Stomach (tissue), 9 donors: ENCODE data around the gene OLFM2. TPM values are rescaled to one million over a fixed set of nuclear protein-coding genes. Genes with fewer than 3 reads are reported as not detected.

ENCODE experiments used
- DNase-seq, 2 donors: peaks; one replicate each; pipeline versions ENCODE4 v3.0.0 to v3.0.0-alpha.2; 2013 to 2019
- H3K27ac ChIP-seq, 5 donors: fragments of 200-600 bp in 4 of 5; sonication (generic) in 4 of 5; one replicate each; pipeline ENCODE4 v1.5.1; 2013 to 2019; ENCODE audit warnings: mild to moderate bottlenecking in 1 of 5, moderate library complexity in 1 of 5
- H3K27me3 ChIP-seq, 3 donors: fragments of 200-600 bp; sonication (generic); one replicate each; pipeline ENCODE4 v1.5.1; 2017 to 2019; ENCODE audit warnings: mixed run types in 1 of 3
- H3K36me3 ChIP-seq, 4 donors: fragments of 200-600 bp; sonication (generic); 1 replicate in 3 of 4; 2 replicates in 1 of 4; pipeline ENCODE4 v1.5.1; 2016 to 2019
- H3K4me1 ChIP-seq, 4 donors: fragments of 200-600 bp; sonication (generic); one replicate each; pipeline ENCODE4 v1.5.1; 2016 to 2019
- H3K4me3 ChIP-seq, 4 donors: fragments of 200-600 bp; sonication (generic) in 3 of 4; one replicate each; pipeline ENCODE4 v1.5.1; 2016 to 2019; ENCODE audit warnings: mild to moderate bottlenecking in 1 of 4
- H3K9me3 ChIP-seq, 4 donors: fragments of 200-600 bp; sonication (generic); one replicate each; pipeline ENCODE4 v1.5.1; 2016 to 2019
- CTCF ChIP-seq, 7 experiments: fragments of 450-650 bp in 4 of 7; fragments of 200-600 bp in 3 of 7; sonication (generic) in 3 of 7; IDR thresholded peaks; one replicate each; pipeline ENCODE4 v1.5.1; 2016 to 2019; ENCODE audit warnings: antibody characterized with exemption in 7 of 7, control low read depth in 2 of 7, mild to moderate bottlenecking in 1 of 7
- EP300 ChIP-seq: sonication (generic); formaldehyde crosslinking; IDR thresholded peaks from one replicate; pipeline ENCODE4 v1.6.1; 2017; ENCODE audit warnings: antibody characterized with exemption
- POLR2A ChIP-seq, 4 donors: fragments of 450-650 bp; IDR thresholded peaks; one replicate each; pipeline ENCODE4 v1.6.1; 2016; ENCODE audit warnings: antibody characterized with exemption in 4 of 4, control low read depth in 2 of 4, mild to moderate bottlenecking in 1 of 4, moderate library complexity in 1 of 4
- POLR2AphosphoS5 ChIP-seq, 3 donors: sonication (generic); formaldehyde crosslinking; IDR thresholded peaks; one replicate each; pipeline ENCODE4 v1.6.1; 2016; ENCODE audit warnings: antibody characterized with exemption in 3 of 3
- WGBS, 5 donors: extraction: QIAGEN DNeasy Blood & Tissue Kit in 3 of 5; methylation state at CpG; one replicate each; pipeline versions ENCODE4 v1.1.5 to v1.1.7; 2013 to 2018; 5-methylcytosine and 5-hydroxymethylcytosine counted together
- intact Hi-C: fragments of 100-400 bp; cut with DNase I; formaldehyde crosslinking; loops from one replicate; pipeline ENCODE4 v1.15.1; 2023; ENCODE audit warnings: low total_unique reads
- polyA plus RNA-seq, 3 donors: library from polyadenylated mRNA; stranded (reverse); fragments of 200-250 nt; gene quantifications; one replicate each; pipeline ENCODE4 v1.2.3, GENCODE V29; 2013
- total RNA-seq, 5 donors: library from RNA; depleted of rRNA; stranded (reverse); fragments of >200 nt; gene quantifications; one replicate each; pipeline versions ENCODE4 v1.1.0 to v1.2.3, GENCODE V29; 2014 to 2016
- donor health status: healthy with polysubstance abuse.
- donor health status: Bipolar disorder and iron deficiency.
- donor health status: healthy.

OLFM2 gene
- total and polyA plus RNA-seq, 8 donors = 1.7 to 15.4 (median 6.0) TPM; not detected in 2

DNA sequence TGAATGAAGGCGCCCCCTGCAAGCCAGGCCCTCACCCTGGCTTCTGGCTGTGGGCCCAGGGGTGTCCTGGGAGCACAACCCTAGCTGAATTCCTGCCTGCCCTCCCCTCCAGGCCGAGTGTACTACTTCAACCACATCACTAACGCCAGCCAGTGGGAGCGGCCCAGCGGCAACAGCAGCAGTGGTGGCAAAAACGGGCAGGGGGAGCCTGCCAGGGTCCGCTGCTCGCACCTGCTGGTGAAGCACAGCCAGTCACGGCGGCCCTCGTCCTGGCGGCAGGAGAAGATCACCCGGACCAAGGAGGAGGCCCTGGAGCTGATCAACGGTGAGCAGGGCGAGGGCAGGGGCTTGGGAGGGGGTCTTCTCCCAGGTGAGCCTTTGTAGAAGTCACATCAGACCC is 98.0 kb downstream of the OLFM2 start:
- WGBS, 5 donors = 96 to 99% (median 97%) methylated on average over 11 to 15 of the region's 15 CpGs
- H3K27me3 ChIP-seq = no peaks in the 10 kb centered on the region
- H3K4me3 ChIP-seq = no peak overlapping the region
- no peak for TF ChIP-seq POLR2AphosphoS5 (IDR thresholded peaks at IDR 0.05)
- no peak for TF ChIP-seq EP300
- no peak for TF ChIP-seq CTCF (IDR thresholded peaks at IDR 0.05)
- TF ChIP-seq POLR2A (IDR thresholded peaks at IDR 0.05) = no peak
- DNase-seq = no peak
- H3K36me3 ChIP-seq = peaks cover 44 to 56% (median 54%) of the 10 kb centered on the region in 4 donors
- peaks cover 0 to 3% (median 0%) of the 10 kb centered on the region in 4 donors for H3K9me3 ChIP-seq
- H3K4me1 ChIP-seq = peaks cover 13 to 37% (median 34%) of the 10 kb centered on the region in 4 donors
- intact Hi-C loops = no loop called here
- no peak overlapping the region for H3K27ac ChIP-seq

DNA sequence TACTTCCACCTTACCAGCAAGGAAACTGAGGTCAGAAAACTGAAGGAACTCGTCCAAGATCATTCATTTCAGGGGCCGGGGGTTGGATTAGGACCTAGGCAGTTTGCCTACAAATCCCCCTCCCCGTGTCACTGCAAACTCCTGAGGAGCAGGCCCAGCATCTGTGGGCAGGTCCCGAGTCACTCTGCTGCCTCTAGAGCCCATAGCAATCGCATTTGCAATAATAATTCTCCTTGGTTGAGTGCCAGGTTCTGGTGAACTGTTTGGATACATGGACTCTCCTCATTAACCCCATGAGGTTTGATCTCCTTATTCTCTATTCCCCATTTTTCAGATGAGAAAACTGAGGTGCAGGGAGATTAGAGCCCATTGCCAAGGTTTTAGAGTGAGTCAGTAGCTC is 100.3 kb downstream of the OLFM2 start:
- intact Hi-C loops = no loop called here
- Histone ChIP-seq H3K27ac (peak overlapping the region in 2 of 5 donors; percentile 82 to 89), H3K9me3 (no peaks in the 10 kb centered on the region), H3K36me3 (peaks cover 23 to 37% (median 34%) of the 10 kb centered on the region in 4 donors), H3K27me3 (no peaks in the 10 kb centered on the region), H3K4me3 (peak overlapping the region; percentile 91 to 100 (median 100)), H3K4me1 (peaks cover 13 to 37% (median 34%) of the 10 kb centered on the region in 4 donors)
- DNase-seq = no peak
- TF ChIP-seq EP300 (no peak), POLR2A (IDR thresholded peaks at IDR 0.05) (no peak), CTCF (IDR thresholded peaks at IDR 0.05) (no peak), POLR2AphosphoS5 (IDR thresholded peaks at IDR 0.05) (no peak)
- 0 to 4% (median 4%) methylated on average over 5 of the region's 5 CpGs for WGBS, 5 donors

GRCh38 chr19:9835507-9835949 is 100.8 kb downstream of the OLFM2 start:
- Histone ChIP-seq H3K27me3 (no peaks in the 10 kb centered on the region), H3K27ac (peak overlapping the region; percentile 41 to 89 (median 79)), H3K4me3 (peak overlapping the region; percentile 91 to 100 (median 100)), H3K4me1 (peaks cover 13 to 37% (median 34%) of the 10 kb centered on the region in 4 donors), H3K36me3 (peaks cover 18 to 37% (median 34%) of the 10 kb centered on the region in 4 donors), H3K9me3 (no peaks in the 10 kb centered on the region)
- TF ChIP-seq POLR2A (IDR thresholded peaks at IDR 0.05) (no peak), POLR2AphosphoS5 (IDR thresholded peaks at IDR 0.05) (no peak), EP300 (no peak), CTCF (IDR thresholded peaks at IDR 0.05) (no peak)
- no peak for DNase-seq
- 2 to 4% (median 3%) methylated on average over 13 to 28 of the region's 28 CpGs for WGBS, 5 donors
- intact Hi-C loops = no loop called here

DNA sequence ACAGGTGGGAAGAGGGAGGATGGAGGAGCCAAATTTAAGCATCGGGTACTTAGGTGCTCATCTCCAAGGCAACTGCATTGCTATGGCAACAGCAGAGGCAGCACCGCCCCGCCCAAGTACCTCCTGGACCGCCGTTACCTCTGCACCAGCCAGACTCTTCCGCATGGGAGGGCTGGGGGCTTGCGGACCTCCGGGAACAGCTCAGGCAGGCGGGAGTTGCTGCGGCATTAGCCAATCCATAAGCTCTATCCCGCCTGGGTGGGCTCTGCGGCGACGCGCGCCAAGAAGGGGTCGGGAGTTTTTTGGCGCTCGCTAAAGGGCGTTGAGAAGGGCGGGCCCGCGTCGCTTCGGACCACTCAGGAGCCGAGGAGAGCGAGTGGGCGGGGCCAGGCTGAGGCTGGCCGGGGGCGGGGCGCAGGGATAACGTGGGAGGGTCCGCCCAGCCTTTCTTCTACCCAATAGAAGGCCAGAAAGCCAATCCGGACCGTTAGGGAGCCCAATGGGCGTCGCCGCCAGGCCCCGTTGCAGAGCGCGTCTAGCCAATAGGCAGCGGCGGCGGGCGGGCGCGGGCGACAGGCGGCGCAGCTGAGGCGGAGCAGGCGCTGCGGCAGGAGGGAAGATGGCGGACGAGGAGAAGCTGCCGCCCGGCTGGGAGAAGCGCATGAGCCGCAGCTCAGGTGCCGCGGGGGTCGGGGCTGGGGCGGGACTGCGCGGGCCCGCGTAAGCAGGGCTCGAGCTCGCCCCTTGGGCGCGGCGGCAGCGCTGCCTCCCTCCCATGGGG is 101.4 kb downstream of the OLFM2 start, which contains the start of gene PIN1:
Gene PIN1 (plus strand): TSS at position 593 of the 781 bp plus-strand sequence. CDS start 27 bp downstream, at position 620.
- Histone ChIP-seq H3K4me1 (peaks cover 13 to 37% (median 34%) of the 10 kb centered on the region in 4 donors), H3K36me3 (peaks cover 12 to 37% (median 34%) of the 10 kb centered on the region in 4 donors), H3K27ac (peak within 1 kb of the TSS; percentile 70 to 89 (median 79)), H3K4me3 (peak within 1 kb of the TSS; percentile 91 to 100 (median 100)), H3K9me3 (no peaks in the 10 kb centered on the region), H3K27me3 (no peaks in the 10 kb centered on the region)
- DNase-seq = peak; percentile 100
- intact Hi-C loops = no loop called here
- peak in 5 of 7 experiments; percentile 19 to 81 (median 56) for TF ChIP-seq CTCF (IDR thresholded peaks at IDR 0.05)
- TF ChIP-seq POLR2AphosphoS5 (IDR thresholded peaks at IDR 0.05) = peak; percentile 19 to 84 (median 35)
- no peak for TF ChIP-seq POLR2A (IDR thresholded peaks at IDR 0.05)
- TF ChIP-seq EP300 = no peak
- 0 to 1% (median 0%) methylated on average over 17 to 73 of the region's 73 CpGs for WGBS, 5 donors
